ENCODE data around the gene CLDN16.

Gene CLDN16

GRCh38 chr3:190381441-190381840 lies 6.5 kb upstream of the CLDN16 start:
- DNase-seq = no peak

- no peak for DNase-seq
These were observed 5.9 kb upstream of the CLDN16 start for GRCh38 chr3:190382082-190382481.

- DNase-seq = no peak
These were observed 3.6 kb upstream of the CLDN16 start for GRCh38 chr3:190384309-190384756.

DNA sequence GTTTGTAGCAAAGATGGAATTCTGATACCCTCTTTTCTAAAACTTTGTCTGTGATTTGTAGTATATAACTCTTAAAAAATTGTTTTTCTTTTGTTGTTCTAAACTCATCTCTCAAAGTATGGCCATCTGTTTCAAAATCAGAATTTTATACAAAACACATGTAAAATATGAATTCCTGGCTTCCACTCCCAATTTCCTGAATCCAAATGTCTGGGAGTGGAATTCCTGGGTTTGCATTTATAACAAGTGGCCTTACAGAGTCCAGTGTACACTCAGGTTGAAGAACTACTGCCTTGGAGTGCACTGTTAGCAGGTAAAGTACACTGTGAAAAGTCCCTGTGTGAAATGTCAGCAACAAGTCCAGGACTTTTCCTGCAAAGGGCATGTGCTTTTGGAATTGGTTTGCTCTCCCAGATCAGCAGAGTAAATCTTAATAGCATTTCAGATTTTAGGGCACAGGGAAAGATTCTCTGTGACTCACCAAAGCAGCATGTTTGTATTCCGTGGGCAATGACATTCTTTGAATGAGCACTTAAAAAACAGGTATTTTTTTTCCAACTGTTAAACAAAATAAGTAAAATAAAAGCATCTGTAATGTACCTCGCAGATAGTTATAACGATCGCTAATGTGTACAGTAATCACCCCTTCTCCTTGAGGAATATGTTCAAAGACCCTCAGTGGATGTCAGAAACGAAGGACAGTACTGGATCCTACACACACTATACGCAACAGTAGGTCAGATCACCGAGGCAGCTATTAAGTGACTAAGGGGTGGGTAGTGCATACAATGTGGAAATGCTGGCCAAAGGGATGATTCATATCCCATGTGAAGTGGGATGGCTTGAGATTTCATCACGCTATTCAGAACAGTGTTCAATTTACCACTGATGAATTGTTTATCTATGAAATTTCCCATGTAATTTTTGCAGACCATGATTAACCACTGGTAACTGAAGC lies 2.0 kb upstream of the CLDN16 start:
- no peak for DNase-seq

GRCh38 chr3:190388703-190389102 lies 740 bp downstream of the CLDN16 start:
- no peak for DNase-seq

DNA sequence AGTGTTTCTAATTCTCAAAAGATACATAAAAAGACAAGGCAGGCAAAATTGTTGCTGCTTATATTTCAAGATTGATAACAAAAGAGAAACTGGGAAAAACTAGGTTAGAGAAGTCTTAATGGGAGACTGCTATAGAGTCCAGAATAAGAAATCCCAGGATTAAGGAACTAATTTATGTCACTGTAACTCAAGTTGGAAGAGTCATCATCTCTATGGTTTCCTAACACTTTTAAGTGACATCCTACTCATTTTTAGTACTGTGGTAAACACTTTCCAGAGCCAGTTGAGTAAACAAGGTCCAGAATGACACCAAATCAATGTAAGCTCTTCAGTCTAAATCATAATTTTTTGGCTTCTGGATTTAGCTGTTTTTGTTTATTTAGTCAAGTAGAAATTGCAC lies 8.0 kb downstream of the CLDN16 start:
- DNase-seq = no peak

GRCh38 chr3:190397889-190398288 lies 9.9 kb downstream of the CLDN16 start:
- DNase-seq = no peak

GRCh38 chr3:190399677-190400076 lies 11.7 kb downstream of the CLDN16 start:
- DNase-seq = no peak

- no peak for DNase-seq
These were observed 14.0 kb downstream of the CLDN16 start for GRCh38 chr3:190401963-190402362.

DNA sequence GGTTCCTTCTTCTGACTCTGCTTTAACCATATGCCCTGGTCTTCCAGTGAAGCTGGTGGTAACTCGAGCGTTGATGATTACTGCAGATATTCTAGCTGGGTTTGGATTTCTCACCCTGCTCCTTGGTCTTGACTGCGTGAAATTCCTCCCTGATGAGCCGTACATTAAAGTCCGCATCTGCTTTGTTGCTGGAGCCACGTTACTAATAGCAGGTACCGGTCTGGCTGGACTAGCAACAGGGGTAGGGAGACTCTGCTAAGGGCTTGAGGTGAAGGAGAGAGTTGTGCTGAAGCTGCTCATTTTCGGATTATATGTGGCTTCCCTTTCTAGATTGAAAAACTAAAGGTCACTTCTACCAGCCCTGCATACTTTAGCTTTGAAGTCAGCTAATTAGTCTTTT lies 16.8 kb downstream of the CLDN16 start:
- DNase-seq = no peak

GRCh38 chr3:190414297-190414696 lies 26.3 kb downstream of the CLDN16 start:
- DNase-seq = no peak

DNA sequence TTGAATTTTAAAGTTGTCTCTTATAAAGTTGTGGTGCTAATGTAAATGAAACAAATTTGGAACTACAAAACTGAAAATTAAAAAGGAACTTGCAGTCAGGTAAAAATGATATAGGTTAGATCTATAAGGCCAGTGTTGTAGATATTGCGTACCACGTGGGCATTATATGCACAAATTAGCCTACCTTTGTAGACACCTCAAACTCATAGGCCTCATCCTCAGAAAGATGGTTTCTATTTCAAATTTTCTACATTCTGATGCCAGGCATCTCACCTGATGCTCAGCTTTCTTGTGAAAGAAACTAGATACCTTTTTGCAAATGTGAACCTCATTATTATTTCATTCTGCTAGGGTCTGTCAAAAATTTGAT lies 36.1 kb downstream of the CLDN16 start:
- DNase-seq = no peak

DNA sequence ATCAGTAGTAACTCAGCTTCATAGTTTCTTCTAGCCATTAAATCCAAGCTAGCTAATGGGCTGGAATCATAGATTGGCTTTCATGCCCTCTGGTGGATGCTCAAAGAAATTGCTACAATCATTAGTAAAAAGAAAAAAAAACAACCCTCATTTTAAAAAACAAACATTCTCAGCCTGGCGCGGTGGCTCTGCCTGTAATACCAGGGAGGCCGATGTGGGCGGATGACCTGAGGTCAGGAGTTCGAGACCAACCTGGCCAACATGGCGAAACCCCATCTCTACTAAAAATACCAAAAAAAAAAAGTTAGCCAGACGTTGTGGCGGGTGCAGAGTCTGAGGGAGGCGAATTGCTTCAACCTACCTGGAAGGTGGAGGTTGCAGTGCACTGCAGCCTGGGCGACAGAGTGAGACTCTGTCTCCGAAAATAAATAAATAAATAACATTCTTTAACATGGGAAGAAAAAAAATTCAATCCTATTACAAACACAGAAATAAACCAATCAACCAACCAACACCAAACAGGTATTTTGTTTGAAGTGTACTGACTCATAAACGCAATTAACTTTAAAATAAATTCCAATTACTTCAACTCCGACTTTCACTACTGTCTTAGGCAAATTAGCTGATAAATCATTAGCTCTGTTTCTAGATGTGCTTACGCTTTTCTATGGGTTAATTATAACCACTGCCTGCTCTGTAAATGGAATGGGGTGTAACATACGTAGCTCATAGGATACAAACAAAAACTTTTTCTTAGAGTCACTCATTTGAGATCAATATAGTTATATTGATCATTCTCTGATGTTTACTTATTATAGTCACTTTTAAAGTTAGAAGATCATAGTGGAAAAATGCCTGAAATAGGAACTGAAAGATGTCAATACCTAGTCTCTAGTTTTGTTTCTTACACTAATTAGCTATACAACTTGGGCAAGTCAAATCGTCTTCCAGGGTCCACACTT lies 36.8 kb downstream of the CLDN16 start:
- no peak for DNase-seq

DNA sequence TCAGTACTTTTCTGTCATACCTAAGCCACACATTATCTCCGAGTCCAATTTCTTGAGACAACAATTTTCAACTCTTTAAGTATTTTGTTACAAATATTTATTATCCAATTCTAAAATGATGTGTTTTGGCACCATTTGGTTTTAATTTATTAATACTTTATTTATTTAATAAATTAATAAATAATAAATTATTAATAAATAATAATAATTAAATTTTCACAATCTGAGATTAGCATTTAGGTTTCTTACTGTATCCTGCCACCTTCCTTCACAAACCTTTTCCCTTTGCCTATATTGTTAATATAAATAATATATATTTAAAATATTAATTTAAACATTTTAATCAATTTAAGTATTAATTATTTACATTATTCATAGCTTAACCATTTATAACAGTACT lies 37.9 kb downstream of the CLDN16 start:
- DNase-seq = no peak

GRCh38 chr3:190426806-190427507 lies 39.0 kb downstream of the CLDN16 start:
- DNase-seq = no peak

GRCh38 chr3:190429681-190430080 lies 41.7 kb downstream of the CLDN16 start:
- DNase-seq = no peak

DNA sequence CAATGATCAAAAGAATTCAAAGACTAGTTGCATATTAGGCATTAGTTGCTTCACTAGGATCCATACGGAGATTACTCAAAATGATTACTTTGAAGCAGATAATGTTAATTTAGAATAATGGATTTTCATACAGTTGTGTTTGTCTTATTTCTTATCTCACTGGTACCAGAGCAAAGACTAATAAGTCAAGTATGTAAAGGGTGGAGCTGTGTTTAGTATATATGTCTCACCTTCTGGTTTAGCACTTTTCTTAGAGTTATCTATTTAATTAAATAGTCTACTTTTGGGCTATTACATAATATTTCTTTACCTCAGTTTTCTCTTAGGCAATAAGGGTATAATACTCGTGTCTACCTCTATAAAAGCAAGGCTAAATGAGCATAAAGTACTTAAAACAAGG lies 42.9 kb downstream of the CLDN16 start:
- no peak for DNase-seq

DNA sequence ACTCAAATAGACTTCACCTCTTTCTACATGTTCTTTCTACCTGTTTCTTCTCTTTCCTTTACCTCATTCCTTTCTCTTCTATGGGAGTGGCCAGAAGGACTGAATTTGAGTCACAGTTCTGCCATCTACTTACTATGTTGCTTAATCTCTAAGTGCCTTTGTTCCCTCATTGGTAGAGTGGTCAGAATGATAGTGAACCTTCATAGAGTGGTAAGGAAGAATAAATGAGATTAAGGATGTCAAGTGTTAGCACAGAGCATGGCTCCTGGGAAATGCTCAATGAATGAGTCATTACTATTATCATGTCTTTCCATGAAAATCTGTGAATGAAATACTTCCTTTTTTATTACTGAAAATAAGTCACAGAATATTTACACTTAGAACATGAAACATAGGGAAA lies 44.3 kb downstream of the CLDN16 start:
- no peak for DNase-seq

DNA sequence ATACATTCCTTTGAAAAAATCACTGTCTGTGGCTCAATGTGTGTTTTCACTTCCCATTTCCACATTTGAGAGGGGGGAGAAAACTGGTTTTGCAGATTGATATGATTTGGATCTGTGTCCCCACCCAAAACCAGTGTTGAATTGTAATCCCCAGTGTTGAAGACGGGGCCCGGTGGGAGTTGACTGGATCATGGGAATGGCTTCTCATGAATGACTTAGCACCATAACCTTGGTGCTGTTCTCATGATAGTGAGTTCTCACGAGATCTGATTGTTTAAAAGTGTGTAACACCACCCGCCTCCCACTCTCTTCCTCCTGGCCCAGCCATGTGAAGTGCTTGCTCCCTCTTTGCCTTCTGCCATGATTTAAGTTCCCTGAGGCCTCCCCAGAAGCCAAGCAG lies 45.7 kb downstream of the CLDN16 start:
- no peak for DNase-seq

- DNase-seq = no peak
These were observed 47.7 kb downstream of the CLDN16 start for GRCh38 chr3:190435618-190436017.

DNA sequence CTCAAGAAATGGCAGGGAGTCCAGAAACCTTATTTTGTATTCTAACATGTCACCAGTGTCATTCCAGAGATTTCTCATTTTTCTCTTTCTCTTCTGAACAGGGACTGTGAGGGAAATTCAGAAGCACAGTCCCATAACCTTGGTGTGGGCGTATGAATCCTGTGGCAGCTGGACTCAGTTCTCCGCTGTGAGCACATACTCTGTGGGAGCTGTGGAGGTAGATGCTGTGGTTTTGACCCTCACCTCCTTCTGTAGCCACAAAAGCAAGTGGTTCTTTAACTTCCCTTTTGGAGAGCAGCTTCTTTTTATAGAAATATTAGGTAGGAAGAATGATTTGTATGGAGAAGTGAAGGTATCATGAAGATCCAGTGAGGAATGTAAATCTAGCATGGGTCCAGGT lies 48.4 kb downstream of the CLDN16 start:
- DNase-seq = no peak

GRCh38 chr3:190442240-190442639 lies 54.3 kb downstream of the CLDN16 start:
- DNase-seq = no peak

GRCh38 chr3:190443257-190443656 lies 55.3 kb downstream of the CLDN16 start:
- DNase-seq = no peak
